DMS153 treated with DMSO at 0.1 percent for 48 hours (cell line): Measurements from ENCODE around the gene CLCN7.

ENCODE experiments used
- DNase-seq: peaks from one replicate; lab custom pipeline; 2025; ENCODE audit not compliant: unreplicated experiment; lab: John Stamatoyannopoulos, UW

The CLCN7 gene

DNA sequence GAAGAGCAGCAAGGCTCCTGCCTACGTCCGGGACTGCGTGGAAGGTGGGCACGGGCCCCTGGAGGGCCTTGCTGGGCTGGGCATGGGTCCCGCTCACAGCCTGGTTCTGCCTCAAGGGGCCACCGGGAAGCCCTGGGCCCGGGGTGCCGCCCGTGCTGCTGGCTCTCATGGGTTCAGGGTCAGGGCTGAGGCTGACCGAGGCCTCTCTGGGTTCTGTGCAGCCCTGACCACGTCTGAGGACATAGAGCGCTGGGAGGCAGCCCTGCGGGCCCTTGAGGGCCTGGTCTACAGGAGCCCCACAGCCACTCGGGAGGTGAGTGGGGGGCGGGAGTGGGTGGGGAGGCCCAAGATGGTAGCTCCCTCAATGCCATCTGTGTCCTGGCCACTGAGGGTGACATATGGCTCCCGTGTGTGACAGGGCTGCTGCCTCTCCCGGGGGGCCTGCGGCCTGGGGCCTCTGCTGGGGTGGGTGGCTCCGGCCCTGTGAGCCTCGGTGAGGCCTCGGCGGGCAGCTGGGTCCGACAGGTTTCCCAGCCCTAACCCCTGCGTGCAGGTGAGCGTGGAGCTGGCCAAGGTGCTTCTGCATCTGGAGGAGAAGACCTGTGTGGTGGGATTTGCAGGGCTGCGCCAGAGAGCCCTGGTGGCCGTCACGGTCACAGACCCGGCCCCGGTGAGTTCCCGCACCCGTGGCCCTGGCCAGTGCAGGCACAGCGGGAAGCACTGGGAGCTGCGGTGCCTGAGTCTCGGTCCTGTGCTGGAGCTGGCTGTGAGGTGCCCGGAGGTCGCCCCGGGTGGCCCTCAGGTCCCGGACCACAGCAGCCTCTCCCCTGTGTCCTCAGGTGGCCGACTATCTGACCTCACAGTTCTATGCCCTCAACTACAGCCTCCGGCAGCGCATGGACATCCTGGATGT is 27.5 kb upstream of the CLCN7 start:
- no peak for DNase-seq

DNA sequence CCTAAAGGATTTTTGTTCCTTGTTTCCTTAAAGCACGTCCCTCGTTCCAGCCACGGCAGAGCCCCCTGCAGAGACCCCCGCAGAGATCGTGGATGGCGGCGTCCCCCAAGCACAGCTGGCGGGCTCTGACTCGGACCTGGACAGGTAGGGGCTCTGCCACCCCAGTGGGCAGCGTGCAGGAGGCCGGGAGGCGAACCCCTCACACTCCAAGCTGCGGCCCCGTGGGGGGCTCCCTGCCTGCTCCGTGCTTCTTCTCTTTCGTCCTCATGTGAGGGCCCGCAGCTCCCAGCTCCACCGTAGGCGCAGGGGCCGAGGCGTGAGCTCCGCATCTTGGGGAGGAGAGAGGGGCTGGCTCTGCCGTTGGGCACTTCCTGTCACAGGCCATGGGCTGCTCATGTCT is 26.8 kb upstream of the CLCN7 start:
- no peak for DNase-seq

DNA sequence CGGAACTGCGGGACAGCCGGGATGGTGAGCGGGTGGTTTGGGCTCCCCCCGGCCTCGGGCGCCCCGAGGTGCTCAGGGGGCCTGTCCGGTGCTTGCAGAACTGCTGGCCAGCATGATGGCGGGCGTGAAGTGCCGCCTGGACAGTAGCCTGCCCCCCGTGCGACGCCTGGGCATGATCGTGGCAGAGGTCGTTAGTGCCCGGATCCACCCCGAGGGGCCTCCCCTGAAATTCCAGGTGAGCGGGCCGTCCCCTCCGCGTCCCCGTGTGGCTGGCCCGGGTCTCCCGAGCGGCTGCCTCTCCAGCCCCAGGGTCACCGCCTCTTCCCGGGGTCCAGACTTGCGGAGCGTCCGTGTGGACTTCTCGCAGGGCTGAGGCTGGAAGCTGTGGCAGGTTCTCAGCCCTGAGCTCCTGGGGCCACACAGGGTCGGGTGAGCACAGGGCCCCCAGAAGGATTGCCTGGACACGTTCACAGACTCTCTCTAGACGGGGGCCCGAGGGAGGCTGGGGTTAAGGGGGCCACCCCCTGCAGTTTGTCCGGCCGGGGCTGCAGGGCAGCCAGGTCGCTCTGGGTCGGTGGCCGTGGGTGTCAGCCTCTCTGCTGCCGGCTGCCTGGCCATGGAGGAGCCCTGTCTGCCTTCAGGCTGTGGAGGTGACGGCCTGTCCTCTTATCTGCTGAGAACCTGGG is 25.8 kb upstream of the CLCN7 start:
- no peak for DNase-seq

DNA sequence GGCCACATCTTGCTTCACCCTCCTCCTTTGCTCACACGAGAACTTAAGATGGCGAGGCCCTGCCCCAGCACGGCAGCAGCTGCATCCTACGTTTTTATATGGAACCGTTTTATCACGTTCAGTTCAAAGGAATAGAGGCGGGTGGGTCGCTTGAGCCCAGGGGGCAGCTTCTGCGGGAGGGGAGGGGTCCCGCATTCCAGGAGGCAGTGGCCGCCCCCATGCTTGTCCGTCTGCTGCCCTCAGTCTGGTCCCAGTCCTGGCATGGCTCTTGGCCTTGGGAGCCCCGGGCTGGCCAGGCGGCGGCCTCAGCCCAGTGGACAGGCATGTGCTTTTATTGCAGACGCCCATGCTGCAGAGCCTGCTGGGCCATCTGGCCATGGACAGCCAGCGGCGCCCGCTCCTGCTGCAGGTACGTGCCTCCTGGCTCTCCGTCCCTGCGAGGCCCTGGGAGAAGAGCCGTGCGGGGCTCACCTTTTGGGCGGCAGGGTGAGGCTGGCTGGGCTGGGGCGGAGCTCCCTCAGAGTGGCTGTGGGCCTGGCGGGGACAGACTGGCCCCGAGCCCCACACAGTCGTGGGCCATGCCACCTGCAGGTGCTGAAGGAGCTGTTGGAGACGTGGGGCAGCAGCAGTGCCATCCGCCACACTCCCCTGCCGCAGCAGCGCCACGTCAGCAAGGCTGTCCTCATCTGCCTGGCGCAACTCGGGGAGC is 25.1 kb upstream of the CLCN7 start:
- DNase-seq: no peak

DNA sequence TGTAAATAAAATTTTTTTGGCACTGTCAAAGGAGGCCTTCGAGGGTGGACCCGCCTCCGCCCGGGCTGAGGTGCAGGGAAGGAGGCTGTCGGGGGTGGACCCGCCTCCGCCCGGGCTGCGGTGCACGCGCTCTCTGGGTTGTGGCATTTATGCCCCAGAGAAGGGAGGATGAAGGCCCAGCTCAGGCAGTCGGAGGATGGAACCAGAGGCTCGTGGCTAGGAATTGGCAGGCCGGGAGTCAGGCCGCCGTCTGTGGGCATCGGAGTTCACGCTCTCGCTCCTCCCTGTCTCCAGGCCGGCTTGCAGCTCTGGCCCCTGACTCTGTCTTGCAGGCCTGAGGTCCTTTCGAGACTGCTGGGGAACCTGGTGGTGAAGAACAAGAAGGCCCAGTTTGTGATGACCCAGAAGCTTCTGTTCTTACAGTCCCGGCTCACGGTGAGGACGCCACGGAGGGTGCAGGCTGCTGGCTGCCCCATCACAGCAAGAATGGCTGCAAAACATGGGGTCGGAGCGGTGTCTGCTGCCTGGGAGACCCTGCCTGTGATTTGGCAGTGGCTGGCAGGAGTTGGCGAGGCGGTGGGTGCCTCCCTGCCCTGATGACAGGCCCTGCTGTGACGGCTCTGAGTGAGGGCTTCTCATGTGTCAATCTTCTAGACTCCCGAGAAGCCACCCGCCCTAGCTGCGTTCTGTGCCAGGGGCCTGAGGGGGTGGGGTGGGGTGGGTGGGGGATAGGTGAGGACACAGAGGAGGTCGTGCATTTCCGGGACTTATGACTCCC is 24.3 kb upstream of the CLCN7 start:
- DNase-seq: no peak

DNA sequence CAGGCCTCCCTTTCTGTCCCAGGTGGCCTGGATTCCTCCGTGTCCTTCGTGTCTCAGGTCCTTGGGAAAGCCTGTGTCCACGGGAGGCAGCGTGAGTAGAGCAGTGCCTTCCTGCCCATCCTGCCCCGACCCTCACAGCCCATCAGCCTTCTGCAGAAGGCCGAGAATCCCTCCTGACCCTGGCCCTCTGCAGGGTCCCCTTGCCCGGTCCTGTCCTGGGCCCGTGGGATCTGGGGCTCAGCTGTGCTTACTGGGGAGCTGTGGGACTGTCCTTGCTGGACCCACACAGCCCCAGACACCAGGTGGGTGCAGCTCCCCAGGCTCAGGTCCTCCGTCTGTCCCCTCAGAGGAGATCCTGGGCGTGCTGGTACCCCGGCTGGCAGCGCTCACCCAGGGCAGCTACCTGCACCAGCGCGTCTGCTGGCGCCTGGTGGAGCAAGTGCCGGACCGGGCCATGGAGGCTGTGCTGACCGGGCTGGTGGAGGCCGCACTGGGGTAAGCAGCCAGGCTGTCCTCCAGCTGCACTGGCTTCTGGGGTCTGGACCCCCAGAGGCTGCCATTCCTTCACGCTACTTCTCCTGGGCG is 22.3 kb upstream of the CLCN7 start:
- DNase-seq: no peak

DNA sequence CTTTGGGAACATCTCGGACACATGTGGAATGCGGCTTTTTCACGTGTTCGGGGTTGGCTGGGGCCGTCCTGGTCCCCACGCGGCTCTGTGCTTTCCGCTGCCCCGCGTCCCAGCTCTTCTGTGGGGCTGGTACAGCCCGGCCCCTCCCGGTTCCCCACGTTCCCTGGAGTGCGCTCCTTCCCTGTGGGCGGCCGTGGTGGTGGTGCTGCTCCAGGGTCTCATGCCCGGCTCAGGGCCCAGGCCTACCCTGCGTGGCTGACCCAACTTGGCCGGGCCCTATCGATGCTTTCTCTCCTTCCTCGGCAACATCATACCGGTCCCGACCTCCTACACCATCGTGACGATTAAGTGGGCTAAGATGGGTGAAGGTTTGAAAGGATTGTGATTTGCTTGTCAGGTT is 21.6 kb upstream of the CLCN7 start:
- DNase-seq: no peak

DNA sequence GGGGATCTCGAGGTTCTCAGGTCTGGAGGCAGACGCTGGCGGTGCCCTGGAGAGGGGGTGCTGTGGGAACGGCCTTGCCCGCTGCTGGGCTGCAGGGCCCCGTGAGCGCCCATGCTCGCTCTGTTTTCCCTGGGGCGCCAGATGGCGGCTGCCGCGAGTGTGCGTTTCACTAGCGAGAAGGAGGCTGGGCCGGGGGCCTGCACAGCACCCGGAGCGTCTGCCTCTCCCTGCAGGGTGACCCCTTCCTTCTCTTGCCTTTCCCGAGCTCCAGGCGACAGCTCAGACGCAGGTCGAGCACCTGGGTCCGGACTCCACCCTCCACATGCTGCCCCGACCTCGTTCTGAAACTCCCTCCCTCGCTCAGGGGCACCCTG is 21.0 kb upstream of the CLCN7 start:
- DNase-seq: no peak

DNA sequence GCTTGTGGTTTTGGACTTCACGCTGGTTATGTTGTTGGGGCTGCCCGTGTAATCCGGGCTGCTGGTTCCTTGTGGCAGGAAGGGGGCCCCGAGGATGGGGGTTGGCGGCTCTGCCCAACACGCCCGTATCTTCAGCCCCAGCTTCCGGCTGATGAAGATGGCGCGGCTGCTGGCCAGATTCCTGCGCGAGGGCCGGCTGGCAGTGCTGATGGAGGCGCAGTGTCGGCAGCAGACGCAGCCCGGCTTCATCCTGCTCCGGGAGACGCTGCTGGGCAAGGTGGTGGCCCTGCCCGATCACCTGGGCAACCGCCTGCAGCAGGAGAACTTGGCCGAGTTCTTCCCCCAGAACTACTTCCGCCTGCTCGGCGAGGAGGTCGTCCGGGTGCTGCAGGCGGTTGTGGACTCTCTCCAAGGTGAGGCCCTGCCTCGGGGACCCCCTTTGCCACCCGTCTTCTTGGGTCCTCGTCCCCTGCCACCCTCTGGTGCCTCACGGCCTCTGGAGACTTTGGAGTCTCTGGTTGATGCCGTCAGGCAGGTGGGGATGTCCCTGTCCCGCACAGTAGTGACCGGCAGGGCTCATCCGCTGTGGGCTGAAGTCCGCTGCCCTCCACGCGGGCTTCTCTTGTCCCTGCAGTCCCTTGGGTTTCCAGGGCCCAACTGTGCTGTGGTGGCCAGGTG is 20.5 kb upstream of the CLCN7 start:
- no peak for DNase-seq

DNA sequence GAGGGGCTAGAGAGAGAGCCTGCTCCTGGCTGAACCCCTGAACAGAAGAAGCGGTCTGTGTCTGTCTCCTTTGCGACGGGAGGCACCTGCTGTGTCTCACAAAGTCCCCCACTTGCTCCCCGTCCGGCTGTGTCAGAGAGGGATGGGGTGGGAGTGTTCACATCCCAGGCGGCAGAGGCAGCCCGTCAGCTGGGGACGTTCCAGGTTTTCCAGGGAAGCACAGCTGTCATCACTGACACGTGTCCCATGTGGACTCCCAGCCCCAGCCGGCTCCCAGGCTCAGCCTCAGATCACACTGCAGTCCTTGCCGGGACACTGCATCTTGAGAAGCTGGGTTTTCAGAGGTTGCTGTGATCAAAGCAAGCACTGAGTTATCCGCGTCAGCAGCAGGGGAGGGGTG is 19.9 kb upstream of the CLCN7 start:
- DNase-seq: no peak

DNA sequence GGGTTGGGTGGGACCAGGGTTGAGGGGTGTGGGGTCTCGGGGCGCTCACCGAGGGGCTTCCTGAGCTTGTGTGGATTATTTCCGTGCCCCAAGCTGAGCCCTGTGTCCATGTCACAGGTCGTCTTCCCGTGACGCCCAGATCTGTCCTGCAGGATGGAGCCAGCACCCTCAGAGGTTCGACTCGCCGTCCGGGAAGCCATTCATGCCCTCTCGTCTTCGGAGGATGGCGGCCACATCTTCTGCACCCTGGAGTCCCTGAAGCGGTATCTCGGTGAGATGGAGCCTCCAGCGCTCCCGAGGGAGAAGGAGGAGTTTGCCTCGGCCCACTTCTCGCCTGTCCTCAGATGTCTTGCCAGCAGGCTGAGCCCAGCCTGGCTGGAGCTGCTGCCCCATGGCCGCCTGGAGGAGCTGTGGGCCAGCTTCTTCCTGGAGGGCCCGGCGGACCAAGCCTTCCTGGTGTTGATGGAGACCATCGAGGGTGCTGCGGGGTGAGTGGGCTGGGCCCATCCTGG is 19.4 kb upstream of the CLCN7 start:
- DNase-seq: no peak

DNA sequence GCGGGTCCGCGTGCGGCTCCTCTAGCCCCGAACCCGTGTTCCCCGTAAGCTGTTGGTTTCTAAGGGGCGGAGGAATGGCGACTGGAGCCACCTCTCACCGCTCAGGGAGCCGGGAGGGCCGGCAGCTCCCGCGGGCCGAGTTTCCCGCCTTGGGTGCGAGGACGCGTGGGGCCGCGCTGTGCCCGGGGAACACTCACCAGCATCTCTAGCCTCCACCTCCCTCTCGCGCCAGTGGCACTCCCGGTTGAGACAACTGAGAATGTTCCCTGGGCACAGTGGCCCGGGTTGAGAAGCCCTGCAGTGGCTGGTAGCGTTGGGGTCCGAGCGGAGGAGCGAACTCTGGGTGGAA is 18.9 kb upstream of the CLCN7 start:
- DNase-seq: no peak

DNA sequence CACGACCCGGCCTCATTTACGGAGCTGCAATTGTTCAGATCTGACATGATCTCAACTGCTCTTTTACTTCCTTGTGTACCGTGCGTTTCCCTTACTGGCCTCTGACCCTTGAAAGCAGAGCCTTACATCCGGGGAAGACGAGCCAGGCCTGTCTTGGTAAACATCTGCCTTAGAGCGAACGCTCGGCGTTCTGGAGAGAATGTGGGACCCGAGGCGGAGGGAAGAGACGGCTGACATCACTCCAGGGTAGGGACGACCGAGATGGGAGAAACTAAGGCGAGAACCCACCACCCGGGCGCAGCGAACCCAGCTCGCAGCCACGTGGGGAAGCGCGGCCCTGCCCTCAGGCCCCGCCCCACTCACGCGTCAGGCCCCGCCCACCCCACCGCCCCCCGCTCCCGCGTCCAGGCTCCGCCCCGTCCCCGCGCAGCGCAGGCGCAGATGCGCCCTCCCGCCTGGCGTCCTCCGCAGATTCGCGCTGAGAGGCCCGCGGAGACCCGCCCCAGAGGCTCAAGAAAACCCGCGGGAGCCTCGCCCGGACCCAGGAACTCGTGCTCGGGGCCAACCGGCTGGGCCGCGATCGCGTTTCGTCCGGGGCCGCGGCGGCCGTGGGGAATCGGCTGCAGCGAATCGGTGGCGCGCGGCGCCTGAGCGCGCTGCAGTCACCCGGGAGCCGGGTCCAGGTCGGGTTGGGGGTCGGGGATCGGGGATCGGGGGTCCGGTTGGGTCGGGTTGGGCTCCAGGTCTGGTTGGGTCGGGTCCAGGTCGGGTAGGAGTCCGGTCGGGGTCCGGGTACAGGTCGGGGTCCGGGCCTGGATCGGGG is 18.3 kb upstream of the CLCN7 start, which contains the start of gene TELO2:
Gene TELO2, plus strand, starts transcription at position 438 of the 823 bp plus-strand sequence. CDS start 922 bp downstream, outside the sequence.
- peak; percentile 55 for DNase-seq

DNA sequence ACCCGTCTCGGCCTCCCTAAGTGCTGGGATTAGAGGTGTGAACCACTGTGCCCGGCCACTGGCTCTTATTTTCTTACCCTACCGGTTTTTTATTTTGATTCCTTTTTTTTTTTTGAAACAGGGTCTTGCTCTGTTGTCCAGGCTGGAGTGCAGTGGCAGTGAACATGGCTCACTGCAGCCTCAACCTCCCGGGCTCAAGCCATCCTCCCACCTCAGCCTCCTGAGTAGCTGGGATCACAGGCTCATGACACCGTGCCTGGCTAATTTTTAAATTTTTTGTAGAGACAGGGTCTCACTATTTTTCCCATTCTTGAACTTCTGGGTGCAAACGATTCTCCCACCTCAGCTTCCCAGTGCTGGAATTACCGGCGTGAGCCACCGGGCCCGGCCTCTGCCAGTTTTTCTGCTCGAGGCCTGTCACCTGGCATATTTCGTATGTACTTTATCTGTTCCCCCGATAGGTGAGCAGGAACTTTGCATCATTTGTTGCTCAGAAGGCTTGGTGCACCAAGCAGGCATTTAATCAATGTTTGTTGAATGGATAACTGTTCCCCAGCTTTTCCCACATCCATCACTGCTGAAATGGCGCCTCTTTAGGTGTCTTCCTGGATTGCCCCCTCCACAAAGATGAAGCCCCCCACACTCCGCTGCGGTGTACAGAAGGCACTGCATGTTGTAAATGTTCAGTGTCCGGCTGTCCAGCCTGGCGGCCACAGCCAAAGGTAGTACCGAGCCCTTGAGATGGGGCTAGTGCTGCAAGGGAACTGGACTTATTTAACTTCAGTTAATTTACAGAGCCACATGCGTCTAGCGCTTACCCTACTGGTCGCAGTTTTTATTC is 17.5 kb upstream of the CLCN7 start:
- DNase-seq: no peak

DNA sequence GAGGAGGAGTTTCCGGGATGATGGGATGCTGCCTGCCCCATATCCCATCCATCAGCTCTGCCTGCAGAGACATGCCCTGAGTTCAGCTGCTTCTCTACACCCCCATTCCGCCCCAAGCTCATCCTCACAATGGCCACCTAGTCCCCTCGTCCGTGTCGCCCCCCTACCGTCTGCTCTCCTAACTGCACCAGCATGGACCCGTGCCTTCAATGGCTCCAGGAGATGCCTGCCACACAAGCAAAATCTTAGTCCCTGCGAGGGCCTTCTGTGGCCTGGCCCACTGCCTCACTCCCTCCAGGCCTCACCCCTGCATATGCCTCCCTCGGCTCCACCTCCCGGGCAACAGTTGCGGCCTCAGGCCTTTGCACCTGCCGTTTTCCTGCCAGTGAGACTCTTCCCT is 16.5 kb upstream of the CLCN7 start:
- DNase-seq: no peak

DNA sequence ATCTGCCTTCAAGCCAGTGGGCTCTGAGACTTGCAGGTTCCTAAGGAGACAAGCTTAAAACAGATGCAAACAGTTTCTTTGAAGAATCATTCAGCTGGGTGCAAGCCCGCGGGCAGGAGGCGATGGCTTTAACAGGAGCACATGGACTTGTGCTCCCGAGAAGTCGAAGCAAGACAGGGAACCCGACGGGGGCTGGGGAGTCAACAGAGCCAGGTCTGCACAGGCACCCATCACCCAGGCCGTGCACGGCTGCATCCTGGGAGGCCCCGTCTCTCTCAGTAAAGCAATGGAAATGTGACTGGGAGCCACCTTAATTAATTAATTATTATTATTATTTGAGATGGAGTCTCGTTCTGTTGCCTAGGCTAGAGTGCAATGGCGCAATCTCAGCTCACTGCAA is 14.2 kb upstream of the CLCN7 start:
- DNase-seq: no peak

DNA sequence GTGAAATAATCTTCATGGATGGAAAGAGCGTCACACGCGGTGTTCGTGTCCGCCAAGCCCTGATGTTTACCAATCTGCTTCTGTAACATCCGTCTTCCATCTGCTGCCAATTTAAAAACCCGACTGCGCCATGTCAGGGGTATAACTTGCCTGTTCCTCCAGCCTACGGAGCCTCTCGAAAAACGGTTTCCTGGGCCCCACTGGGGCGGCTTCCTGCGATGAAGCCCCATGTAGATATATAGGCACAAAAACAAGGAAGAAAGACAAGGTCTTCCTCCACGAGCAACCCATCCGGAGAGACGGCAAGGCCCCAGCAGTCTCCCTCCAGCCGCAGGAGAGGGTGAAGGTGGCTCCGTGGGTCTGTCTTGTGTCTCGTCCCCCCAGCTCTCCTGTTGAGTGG is 13.8 kb upstream of the CLCN7 start, which contains the start of gene PTX4:
Gene PTX4, minus strand, starts transcription at position 326 of the 400 bp plus-strand sequence. Its CDS starts 35 bp downstream, at position 291.
- no peak for DNase-seq

DNA sequence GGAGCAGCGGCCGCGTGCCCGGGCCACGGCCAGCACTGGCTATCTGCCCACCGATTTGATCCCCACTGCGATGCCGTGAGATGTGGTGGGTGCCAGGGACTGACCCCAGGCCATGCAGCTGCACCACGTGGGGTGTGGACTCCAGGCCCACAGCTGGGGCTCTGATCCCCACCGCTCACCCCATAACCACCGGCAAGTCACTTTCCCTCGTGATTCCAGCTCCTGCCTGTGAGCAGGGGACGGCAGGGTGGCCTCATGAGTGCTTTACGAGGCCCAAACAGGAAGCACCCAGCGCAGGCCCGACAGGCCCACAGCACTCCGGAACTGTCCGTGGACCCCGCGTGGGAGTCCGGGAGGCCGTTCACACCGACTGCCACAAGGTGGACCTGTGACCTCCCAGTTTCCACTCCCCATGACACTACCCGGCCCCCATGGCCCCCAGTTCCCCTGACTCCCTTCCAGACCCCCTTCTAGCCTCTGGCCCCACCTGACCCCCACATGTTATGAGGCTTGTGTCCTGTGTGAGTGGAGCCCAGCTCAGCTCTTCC is 13.3 kb upstream of the CLCN7 start:
- no peak for DNase-seq
